ENCODE measurements around the gene NBR1. TPM values are rescaled to one million over a fixed set of nuclear protein-coding genes. Genes with fewer than 3 reads are reported as not detected.

The NBR1 gene
- total and polyA plus RNA-seq, 7 donors: 50.9 to 98.1 (median 77.9) TPM

DNA sequence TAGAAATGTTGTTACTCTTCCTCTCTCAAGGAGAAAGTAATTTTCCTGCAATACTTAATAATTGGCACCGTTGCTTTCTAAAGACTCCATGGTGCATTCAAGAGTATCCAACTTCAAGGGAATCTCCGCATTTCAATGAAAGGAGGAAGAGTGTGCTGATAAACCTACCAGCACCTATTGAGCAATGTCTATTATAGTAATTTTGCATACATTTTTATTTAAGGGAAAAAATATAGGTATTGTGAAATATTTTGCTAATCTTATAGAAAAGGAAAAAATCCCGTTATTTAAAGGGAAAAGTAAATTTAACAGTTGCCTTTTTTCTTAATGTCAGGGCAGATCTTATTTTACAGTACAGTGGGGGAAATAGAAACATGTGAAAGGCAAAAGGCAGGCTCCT lies 39.6 kb downstream of the NBR1 start:
- peaks cover 0 to 52% (median 13%) of the 10 kb centered on the region in 4 donors for H3K36me3 ChIP-seq
- TF ChIP-seq EP300 (IDR thresholded peaks at IDR 0.05): no peak
- TF ChIP-seq POLR2A (IDR thresholded peaks at IDR 0.05): no peak
- no peak for TF ChIP-seq POLR2AphosphoS5 (IDR thresholded peaks at IDR 0.05)
- TF ChIP-seq, protein P1, sequence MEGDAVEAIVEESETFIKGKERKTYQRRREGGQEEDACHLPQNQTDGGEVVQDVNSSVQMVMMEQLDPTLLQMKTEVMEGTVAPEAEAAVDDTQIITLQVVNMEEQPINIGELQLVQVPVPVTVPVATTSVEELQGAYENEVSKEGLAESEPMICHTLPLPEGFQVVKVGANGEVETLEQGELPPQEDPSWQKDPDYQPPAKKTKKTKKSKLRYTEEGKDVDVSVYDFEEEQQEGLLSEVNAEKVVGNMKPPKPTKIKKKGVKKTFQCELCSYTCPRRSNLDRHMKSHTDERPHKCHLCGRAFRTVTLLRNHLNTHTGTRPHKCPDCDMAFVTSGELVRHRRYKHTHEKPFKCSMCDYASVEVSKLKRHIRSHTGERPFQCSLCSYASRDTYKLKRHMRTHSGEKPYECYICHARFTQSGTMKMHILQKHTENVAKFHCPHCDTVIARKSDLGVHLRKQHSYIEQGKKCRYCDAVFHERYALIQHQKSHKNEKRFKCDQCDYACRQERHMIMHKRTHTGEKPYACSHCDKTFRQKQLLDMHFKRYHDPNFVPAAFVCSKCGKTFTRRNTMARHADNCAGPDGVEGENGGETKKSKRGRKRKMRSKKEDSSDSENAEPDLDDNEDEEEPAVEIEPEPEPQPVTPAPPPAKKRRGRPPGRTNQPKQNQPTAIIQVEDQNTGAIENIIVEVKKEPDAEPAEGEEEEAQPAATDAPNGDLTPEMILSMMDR (IDR thresholded peaks at IDR 0.05): no peak
- H3K27me3 ChIP-seq: no peaks in the 10 kb centered on the region
- no peak for DNase-seq
- no peaks in the 10 kb centered on the region for H3K9me3 ChIP-seq
- H3K4me3 ChIP-seq: no peak overlapping the region
- intact Hi-C loops (cut with DNase I): loop anchor here (2.0 to 5.0 kb wide), 2 partner anchors 40 to 188 kb away; partner anchors contain the start of genes NBR1 and VAT1
- WGBS, 2 donors: 59 to 72% methylated on average over 3 of the region's 3 CpGs
- H3K27ac ChIP-seq: peak overlapping the region; percentile 80 to 87 (median 84)
- peaks cover 0 to 23% (median 20%) of the 10 kb centered on the region in 4 donors for H3K4me1 ChIP-seq

DNA sequence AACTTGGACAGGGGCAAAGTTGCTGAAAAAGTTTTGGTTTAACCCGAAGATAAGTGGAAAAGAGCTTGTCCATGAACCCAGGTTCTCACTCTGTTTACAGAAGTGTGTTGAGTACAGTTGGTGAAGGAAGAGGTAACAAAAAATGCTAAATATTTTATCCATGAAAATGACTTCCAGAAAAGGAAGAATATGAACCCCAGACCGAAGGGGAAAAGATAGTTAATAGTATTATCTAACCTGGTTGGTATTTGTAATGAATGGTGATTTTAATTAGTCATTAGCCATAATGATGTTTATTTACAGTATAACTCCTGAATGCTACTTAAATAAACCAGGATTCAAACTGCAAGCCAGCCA lies 40.1 kb downstream of the NBR1 start:
- intact Hi-C loops (cut with DNase I): loop anchor here (2.0 to 5.0 kb wide), 2 partner anchors 40 to 189 kb away; partner anchors contain the start of genes NBR1 and VAT1
- no peaks in the 10 kb centered on the region for H3K9me3 ChIP-seq
- 10% methylated on average over 2 of the region's 2 CpGs for WGBS, 2 donors
- H3K36me3 ChIP-seq: peaks cover 0 to 55% (median 16%) of the 10 kb centered on the region in 4 donors
- H3K4me1 ChIP-seq: peaks cover 0 to 23% (median 20%) of the 10 kb centered on the region in 4 donors
- H3K27me3 ChIP-seq: no peaks in the 10 kb centered on the region
- peak overlapping the region in 3 of 4 donors; percentile 67 to 71 (median 69) for H3K4me3 ChIP-seq
- TF ChIP-seq EP300 (IDR thresholded peaks at IDR 0.05) (no peak), POLR2AphosphoS5 (IDR thresholded peaks at IDR 0.05) (no peak), POLR2A (IDR thresholded peaks at IDR 0.05) (no peak)
- TF ChIP-seq, protein P1 (IDR thresholded peaks at IDR 0.05): no peak
- no peak for DNase-seq
- peak overlapping the region; percentile 80 to 87 (median 84) for H3K27ac ChIP-seq

DNA sequence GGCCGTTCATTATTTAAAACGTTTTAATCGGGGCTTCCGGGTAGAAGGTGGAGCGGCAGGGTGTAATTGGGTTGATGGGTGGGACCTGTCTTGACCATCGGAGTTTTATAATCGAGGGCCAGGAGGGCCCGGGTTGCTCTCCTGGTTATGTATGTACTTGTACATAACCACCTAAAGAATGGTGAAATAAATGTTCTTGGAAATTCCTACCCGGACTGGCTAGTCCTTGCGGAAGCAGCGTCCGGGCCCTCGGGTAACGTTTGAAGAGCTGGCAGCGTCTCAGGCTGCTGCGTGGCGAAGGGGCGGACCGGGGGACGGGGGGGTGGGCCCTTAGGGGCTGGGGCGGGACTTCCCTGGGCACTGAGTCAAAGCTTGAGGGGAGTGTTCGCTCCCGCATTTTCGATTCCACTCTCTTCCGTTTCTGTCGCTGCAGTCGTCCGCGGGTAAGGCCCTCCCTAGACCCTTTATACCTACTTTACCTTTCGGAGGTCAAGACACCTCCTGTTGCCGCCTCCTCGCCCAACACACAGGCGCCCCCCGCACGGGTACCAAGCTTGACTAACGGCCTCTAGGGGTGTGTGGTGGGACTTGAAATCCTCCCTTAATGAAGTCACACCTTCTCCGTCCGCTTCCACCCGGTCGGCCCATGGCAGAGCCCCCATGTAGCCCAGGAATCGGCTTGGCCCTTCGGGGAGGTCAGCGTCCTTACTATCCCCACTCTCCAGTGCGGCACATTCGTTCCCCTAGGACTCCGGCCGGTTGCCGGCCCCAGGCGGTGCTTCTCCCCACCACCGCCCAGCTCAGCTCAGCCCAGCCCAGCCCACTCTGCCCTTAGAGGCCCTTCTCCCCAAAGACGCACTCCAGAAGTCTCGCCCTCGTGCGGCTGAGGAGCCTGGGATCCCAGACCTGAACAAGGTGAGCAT lies 40.7 kb downstream of the NBR1 start, which contains the start of gene TMEM106A:
Gene TMEM106A (plus strand): TSS at position 396 of the 923 bp plus-strand sequence. CDS start 1,167 bp downstream, outside the sequence.
- intact Hi-C loops (cut with DNase I): loop anchor here (2.0 to 5.0 kb wide), 2 partner anchors 41 to 189 kb away; partner anchors contain the start of genes NBR1 and VAT1
- H3K36me3 ChIP-seq: peaks cover 0 to 55% (median 18%) of the 10 kb centered on the region in 4 donors
- H3K4me1 ChIP-seq: peaks cover 0 to 23% (median 20%) of the 10 kb centered on the region in 4 donors
- no peaks in the 10 kb centered on the region for H3K27me3 ChIP-seq
- peak within 1 kb of the TSS; percentile 51 to 71 (median 68) for H3K4me3 ChIP-seq
- 1% methylated on average over 54 of the region's 54 CpGs for WGBS, 2 donors
- DNase-seq: peak; percentile 93
- no peaks in the 10 kb centered on the region for H3K9me3 ChIP-seq
- peak within 1 kb of the TSS; percentile 80 to 87 (median 84) for H3K27ac ChIP-seq
- TF ChIP-seq, protein P1 (IDR thresholded peaks at IDR 0.05): peak; percentile 12 to 51 (median 40)
- TF ChIP-seq POLR2A (IDR thresholded peaks at IDR 0.05) (peak in 1 of 2 donors; percentile 8), EP300 (IDR thresholded peaks at IDR 0.05) (no peak), POLR2AphosphoS5 (IDR thresholded peaks at IDR 0.05) (peak; percentile 48 to 83 (median 78))

DNA sequence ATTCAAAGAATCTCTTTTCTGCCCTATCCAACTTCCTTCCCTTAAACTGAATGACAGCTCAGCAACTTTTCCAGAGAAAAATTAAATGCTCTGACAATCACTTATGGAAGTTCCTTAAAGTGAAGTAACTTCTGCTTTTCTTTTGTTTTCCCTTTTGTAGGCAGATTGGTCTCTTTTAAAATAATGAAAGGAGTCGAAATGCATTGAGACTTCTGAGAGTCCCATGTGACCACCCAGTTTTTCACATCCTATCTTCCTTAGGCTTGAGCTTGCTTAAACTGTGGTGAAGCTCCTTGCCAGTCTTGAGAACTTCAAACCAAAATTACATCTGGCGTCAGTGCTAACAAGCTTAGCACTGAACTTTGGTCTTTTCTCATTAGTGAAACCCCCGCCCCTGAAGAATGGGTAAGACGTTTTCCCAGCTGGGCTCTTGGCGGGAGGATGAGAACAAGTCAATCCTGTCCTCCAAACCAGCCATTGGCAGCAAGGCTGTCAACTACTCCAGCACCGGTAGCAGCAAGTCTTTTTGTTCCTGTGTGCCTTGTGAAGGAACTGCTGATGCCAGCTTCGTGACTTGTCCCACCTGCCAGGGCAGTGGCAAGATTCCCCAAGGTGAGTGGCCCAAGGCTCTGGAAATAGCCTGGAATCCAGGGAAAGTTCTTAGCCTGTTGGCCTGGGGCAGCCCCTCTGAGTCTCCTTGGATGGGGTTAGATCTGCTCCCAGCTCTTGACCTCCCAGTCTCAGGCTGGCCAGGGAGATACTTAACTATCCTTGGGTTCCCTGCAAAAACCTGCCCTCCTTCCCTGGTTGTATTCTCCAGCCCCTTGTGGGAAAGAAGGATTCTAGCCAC lies 41.9 kb downstream of the NBR1 start:
- Histone ChIP-seq H3K4me1 (peaks cover 0 to 23% (median 20%) of the 10 kb centered on the region in 4 donors), H3K36me3 (peaks cover 0 to 53% (median 15%) of the 10 kb centered on the region in 4 donors), H3K9me3 (no peaks in the 10 kb centered on the region), H3K27ac (peak overlapping the region; percentile 80 to 87 (median 84)), H3K27me3 (no peaks in the 10 kb centered on the region), H3K4me3 (peak overlapping the region in 3 of 4 donors; percentile 67 to 71 (median 69))
- intact Hi-C loops (cut with DNase I): loop anchor here (5.0 kb wide), 1 partner anchor 191 kb away; the partner anchor contains the start of gene VAT1
- TF ChIP-seq POLR2A (IDR thresholded peaks at IDR 0.05) (no peak), POLR2AphosphoS5 (IDR thresholded peaks at IDR 0.05) (no peak), EP300 (IDR thresholded peaks at IDR 0.05) (no peak)
- TF ChIP-seq, protein P1 (IDR thresholded peaks at IDR 0.05): no peak
- DNase-seq: no peak
- 17 to 33% methylated on average over 7 of the region's 7 CpGs for WGBS, 2 donors

All from sigmoid colon (tissue), 7 donors.